ENCODE measurements around the gene CELF1. TPM values are rescaled to one million over a fixed set of nuclear protein-coding genes. Genes with fewer than 3 reads are reported as not detected.

The CELF1 gene
- 10 to 100 TPM; 46.6 to 93.3 (median 69.1) TPM for polyA plus RNA-seq (ENCODE audit: insufficient read length in 10 of 10)
- long read RNA-seq, donor 1, partial matches to known transcripts, result 6 of 52 reads
- long read RNA-seq, donor 1, other reads (novel, unspliced or antisense), result 46 of 52 reads
- long read RNA-seq, donor 2, result 0 reads
- long read RNA-seq, donor 3, result 0 reads
- long read RNA-seq, donor 4, partial matches to known transcripts, result 24 of 24 reads
- long read RNA-seq, donor 4, other reads (novel, unspliced or antisense), result 0 of 24 reads
- long read RNA-seq, donor 5, partial matches to known transcripts, result 24 of 106 reads
- long read RNA-seq, donor 5, other reads (novel, unspliced or antisense), result 80 of 106 reads
- long read RNA-seq, donor 6, result 0 reads
- long read RNA-seq, donor 7, partial matches to known transcripts, result 28 of 60 reads
- long read RNA-seq, donor 7, other reads (novel, unspliced or antisense), result 29 of 60 reads
- long read RNA-seq, donor 8, partial matches to known transcripts, result 0 of 3 reads
- long read RNA-seq, donor 8, other reads (novel, unspliced or antisense), result 0 of 3 reads
- long read RNA-seq, donor 9, result 0 reads

- peak; percentile 90 to 98 (median 94) for DNase-seq
Measured at GRCh38 chr11:47552566-47553405, at the start of gene CELF1. CELF1 (minus strand) TSS chr11:47553132; CDS start chr11:47499523, 53,609 bp downstream.

DNA sequence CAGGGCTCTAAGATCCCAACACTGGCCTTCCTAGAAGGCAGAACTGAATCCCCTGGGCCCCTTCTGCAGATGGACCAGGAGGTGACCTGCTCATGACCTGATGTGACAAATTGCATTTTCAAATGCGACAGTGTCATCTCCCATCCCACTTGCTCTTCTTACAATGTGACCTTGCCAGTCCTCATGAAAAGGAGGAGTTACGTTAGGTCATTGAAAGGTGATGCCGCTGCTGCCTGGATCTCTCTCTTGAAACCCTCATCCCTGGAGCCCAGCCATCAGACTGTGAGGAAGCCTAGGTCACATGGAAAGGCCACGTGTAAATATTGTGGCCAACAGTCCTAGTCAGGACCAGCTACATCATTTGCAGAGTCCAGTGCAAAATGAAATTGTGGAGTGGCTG is 47.0 kb upstream of the CELF1 start:
- DNase-seq, result no peak

- no peak for DNase-seq
Measured at GRCh38 chr11:47595967-47596366, 43.0 kb upstream of the CELF1 start.

- DNase-seq, result no peak
Measured at GRCh38 chr11:47595029-47595428, 42.1 kb upstream of the CELF1 start.

GRCh38 chr11:47593934-47594855 is 41.3 kb upstream of the CELF1 start, which contains the start of gene C1QTNF4:
C1QTNF4 (minus strand) TSS chr11:47594411; CDS start chr11:47590810, 3,601 bp downstream.
- no peak for DNase-seq

DNA sequence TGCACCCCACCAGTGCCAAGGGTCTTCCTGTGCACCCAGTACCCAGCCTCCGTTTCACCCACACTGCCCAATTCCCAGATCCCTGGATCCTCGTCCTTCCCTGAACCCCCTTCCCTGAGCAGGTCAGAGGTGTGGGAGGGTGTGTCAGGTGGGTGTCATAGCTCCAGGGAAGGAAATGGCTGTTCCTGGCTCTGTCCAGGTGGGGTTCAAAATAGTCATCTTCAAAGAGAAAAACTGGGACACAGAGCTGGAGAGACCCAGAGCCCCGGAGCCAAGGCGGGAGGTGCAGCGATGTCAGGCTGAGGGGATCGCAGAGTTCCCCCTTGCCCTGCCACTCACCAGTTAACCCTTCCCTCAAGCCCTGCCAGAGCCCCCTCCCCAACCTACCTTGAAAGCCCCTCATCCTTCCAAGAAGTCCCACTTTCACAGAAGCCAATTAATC is 40.6 kb upstream of the CELF1 start:
- DNase-seq, result no peak

DNA sequence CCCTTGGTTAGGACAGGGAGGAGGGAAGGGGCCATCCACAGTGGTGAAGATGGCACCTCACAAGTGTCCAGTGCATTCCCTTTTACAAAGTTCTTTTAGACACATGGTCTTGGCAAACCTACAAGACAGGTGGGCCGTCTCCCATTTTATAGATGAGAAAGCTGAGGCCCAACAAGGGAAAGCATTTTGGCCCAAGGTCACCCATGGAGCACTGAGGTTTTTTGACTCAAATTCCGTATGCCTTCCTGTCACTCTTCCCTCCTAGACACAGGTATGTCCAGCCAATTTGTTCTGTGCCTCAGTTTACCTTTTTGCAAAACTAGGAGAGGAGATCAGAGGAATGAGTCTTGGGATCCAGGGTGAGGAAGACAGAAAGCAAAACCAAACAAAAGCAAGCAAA is 40.0 kb upstream of the CELF1 start:
- DNase-seq, result no peak

DNA sequence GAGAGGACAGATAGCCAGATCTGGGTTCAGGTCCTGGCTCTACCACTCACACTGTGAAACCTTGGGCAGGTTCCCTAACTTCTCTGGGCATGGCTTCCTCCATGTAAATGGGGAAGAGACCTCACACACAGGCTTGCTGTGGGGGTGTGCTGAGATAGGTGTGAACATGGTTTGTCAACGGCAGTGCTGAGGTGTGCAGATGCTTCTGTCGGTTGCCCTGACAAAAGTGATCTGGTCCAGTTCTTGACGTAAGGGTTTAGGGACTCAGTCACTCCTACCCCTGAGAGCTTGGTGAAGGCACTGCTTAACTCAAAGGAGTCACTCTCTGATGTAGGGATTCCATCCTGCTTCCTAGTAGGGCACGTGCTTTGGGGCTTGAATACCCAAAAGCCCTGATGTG is 39.3 kb upstream of the CELF1 start:
- no peak for DNase-seq

- DNase-seq, result peak in 1 of 3 donors; percentile 36
Measured at GRCh38 chr11:47591764-47592163, 38.8 kb upstream of the CELF1 start.

- peak; percentile 66 to 94 (median 82) for DNase-seq
Measured at GRCh38 chr11:47589977-47590861, 37.3 kb upstream of the CELF1 start.

GRCh38 chr11:47589584-47589976 is 36.6 kb upstream of the CELF1 start:
- DNase-seq, result no peak

- DNase-seq, result no peak
Measured at GRCh38 chr11:47589118-47589517, 36.2 kb upstream of the CELF1 start.

GRCh38 chr11:47587723-47588326 is 34.9 kb upstream of the CELF1 start:
- DNase-seq, result peak in 2 of 3 donors; percentile 54 to 74

DNA sequence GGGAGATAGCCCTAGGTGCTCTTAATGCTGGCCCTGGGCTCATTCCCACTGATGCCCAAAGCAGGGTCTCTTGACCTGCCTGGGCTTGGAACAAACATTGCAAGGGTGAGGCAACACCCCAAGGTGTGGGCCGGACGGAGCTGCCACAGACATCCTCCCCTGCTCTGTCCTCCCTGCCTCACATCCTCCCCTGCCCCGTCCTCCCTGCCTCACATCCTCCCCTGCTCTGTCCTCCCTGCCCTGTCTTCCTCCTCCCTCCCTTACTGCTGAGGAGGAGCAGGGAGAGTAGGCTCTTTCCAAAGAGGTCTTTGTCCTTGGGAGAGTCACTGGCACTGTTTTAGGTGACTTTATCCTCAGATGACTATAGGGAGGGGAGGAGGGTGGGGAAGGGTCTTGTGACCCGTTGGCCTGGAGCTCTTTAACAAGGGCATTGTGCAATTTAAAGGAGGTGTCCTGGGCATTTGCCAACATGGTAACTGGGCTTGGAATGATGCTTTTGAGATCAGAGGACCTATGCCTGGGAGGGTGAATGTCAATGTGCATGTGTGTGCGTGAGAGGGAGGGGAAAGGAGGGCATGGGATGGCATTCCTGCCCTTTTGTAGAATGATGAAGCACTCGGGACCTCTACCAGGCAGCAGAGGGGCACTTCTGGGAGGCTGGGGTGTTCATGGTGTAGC is 34.2 kb upstream of the CELF1 start:
- no peak for DNase-seq

DNA sequence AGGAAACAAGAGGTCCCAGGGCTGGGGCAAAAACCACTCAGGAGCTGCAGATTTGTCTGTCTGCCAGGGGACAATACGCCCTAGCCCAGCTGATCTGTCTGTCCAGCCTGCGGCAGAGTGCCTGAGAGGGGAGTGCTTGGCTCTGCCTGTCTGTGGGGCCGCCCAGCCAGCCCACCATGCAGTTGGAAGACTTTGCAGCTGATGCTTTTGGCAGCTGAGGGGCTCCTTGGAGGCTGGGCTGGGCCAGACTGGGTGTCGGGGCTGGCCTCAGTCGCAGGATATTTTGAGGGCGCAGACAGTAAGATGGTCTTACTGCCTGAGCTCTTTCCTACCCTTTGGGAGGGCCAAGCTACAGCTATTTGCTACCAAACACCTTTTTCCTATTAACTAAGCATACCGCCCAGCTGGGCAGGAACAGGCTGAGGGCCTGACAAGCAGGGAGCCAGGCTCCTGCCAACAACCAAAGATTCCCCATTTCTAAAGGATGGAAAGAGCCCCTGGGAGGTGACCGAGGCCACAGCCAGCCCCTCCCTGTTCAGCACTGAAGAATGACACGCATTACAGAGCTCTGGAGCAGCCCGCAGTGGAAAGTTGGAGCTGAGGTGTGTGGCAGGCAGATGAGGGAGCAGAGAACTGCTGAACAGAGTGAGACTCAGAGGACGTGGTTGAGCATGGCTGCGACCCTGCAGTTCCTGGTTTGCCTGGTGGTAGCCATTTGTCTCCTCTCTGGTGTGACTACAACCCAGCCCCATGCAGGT is 33.3 kb upstream of the CELF1 start, which contains the start of gene FAM180B:
Gene FAM180B (plus strand): TSS at position 581 of the 758 bp plus-strand sequence. CDS start 91 bp downstream, at position 672.
- peak in 2 of 3 donors; percentile 72 to 80 for DNase-seq

DNA sequence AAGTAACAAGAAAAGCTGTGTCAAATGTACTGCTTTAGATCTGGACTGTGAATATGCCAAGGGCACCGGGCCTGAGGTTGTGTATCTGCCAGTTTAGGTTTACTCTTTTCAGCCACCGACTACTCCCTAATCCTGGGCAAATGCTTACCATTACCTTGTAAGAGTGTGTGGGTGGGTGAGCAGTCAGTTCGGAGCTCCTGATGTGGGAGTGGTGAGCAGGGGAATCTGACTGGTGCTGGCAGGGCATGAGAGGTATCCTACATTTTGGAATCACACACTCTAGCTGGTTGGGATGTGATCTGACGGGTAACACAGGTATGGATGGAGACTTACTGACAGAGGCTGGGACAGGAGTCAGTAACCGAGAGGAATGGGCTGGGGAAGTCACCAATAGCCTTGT is 30.9 kb upstream of the CELF1 start:
- no peak for DNase-seq

GRCh38 chr11:47578524-47579494 is 25.9 kb upstream of the CELF1 start, which contains the start of the genes KBTBD4 and NDUFS3:
KBTBD4 (minus strand) TSS chr11:47578970; CDS start chr11:47578951, 19 bp downstream.
NDUFS3 (plus strand) TSS chr11:47579074; CDS start chr11:47579092, 18 bp downstream.
- peak; percentile 89 to 97 (median 95) for DNase-seq

Measured in muscle of back (tissue), 13 donors.